Measurements from ENCODE around the gene METTL25B. TPM values are rescaled to one million over a fixed set of nuclear protein-coding genes. Genes with fewer than 3 reads are reported as not detected.

The METTL25B gene
- total and polyA plus RNA-seq, 10 of the 15 experiments (the other 5 are each of a cell fraction or from before 2014, with no cell fraction given) = 5.9 to 25.2 (median 13.5) TPM

DNA sequence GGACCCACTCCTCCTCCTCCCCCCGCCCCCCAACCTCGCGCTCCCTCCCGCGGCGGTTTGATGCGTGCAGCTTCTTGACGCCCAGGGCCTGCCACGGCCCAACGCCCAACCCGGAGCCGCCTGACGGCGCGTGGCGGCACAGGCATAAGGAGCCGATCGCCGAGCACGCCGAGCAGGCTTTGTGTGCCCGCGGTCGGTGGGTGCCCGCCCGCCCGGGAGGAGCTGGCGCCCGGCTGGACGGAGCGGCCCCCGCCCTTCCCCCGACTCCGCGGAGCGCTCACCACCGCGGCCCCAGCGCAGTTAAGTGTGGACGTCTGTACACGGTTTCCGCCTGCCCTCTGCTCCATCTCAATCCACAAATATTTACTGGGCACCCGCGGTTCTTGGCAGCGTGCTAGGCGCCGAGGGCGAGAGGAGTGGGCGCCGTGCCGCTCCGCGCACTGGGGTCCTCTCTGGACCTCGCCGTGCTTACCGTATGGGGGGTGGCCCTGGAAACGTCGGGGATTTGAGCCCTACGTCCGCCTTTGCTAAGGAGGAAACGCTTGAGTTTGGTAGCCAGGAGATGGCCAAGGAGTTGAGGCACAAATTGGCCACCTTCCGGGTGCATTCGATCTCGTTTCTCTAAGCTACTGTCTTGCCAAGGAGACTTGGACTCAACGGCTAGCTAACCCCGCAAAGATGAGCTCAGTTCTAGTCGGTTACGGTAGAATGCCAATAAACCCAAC is 23.6 kb downstream of the METTL25B start:
- H4K20me1 ChIP-seq (ENCODE audit: control insufficient read depth, insufficient read depth) = no peaks in the 10 kb centered on the region
- WGBS (ENCODE audit: insufficient coverage, insufficient replicate concordance, low lambda C conversion rate, missing lambda C conversion rate) = 1% methylated on average over 53 of the region's 68 CpGs
- H2AFZ ChIP-seq (ENCODE audit: control insufficient read depth, low read depth, low read length) = peak overlapping the region; percentile 82
- POLR2A ChIA-PET = interaction anchor here (0.5 to 4.4 kb wide), 9 partner anchors 11 to 806 kb away, joined by 3 to 45 read pairs (median 8); partner anchors contain the start of genes ISG20L2, METTL25B, MRPL24 and PRCC
- peak overlapping the region; percentile 99 for H3K27ac ChIP-seq (ENCODE audit: control insufficient read depth, insufficient read depth)
- SMC1A ChIA-PET (ENCODE audit: uncharacterized antibody, unreplicated experiment) = interaction anchor here (1.0 to 4.5 kb wide), 5 partner anchors 9 to 25 kb away, joined by 3 to 43 read pairs (median 4); partner anchors contain the start of genes ISG20L2, METTL25B and PRCC
- DNase-seq (ENCODE audit: low read depth, low spot score) (peak; percentile 82), FAIRE-seq (no peak), ATAC-seq (peak; percentile 80)
- CTCF ChIA-PET = interaction anchor here (0.8 to 4.5 kb wide), 9 partner anchors 11 to 138 kb away, joined by 3 to 56 read pairs (median 6); partner anchors contain the start of genes ISG20L2, METTL25B, MRPL24 and NTRK1
- intact Hi-C loops (cut with micrococcal nuclease; ENCODE audit: unreplicated experiment) (loop anchor here (1.0 to 2.0 kb wide), 2 partner anchors 15 to 25 kb away; partner anchors contain the start of gene PRCC), in situ Hi-C loops (cut with MboI) (no loop called here)
- no peaks in the 10 kb centered on the region for H3K36me3 ChIP-seq (ENCODE audit: control insufficient read depth in 2 of 2, insufficient read depth in 2 of 2, low read length in 1 of 2)
- H3K4me2 ChIP-seq (ENCODE audit: control insufficient read depth, insufficient read depth) = peak overlapping the region; percentile 99
- no peaks in the 10 kb centered on the region for H3K27me3 ChIP-seq (replicated peaks in 1 of 2; ENCODE audit: control insufficient read depth in 2 of 2, insufficient read depth in 2 of 2, low read length in 1 of 2)
- H3K79me2 ChIP-seq (ENCODE audit: control insufficient read depth, insufficient read depth, low read length) = peaks cover 61% of the 10 kb centered on the region
- RAD21 ChIA-PET (ENCODE audit: unreplicated experiment) = interaction anchor here (0.7 to 4.2 kb wide), 9 partner anchors 10 to 243 kb away, joined by 3 to 34 read pairs (median 5); partner anchors contain the start of genes ISG20L2, METTL25B, MRPL24 and PRCC
- peaks cover 25% of the 10 kb centered on the region for H3K4me1 ChIP-seq (ENCODE audit: control insufficient read depth, insufficient read depth, low read length)
- no TSS peak for BruUV-seq (replicated peaks)
- H3K9ac ChIP-seq (ENCODE audit: control insufficient read depth, insufficient read depth, low read length) = peak overlapping the region; percentile 91
- H3K4me3 ChIP-seq = peak overlapping the region; percentile 81
- H3K9me3 ChIP-seq (replicated peaks; ENCODE audit: control insufficient read depth, insufficient read depth, low read length) = no peaks in the 10 kb centered on the region
- no peak for TF ChIP-seq PML (IDR thresholded peaks at IDR 0.05; ENCODE audit: low read length)
- TF ChIP-seq POLR2AphosphoS2 (IDR thresholded peaks at IDR 0.05; ENCODE audit: low read depth, low read length) = peak; percentile 68
- TF ChIP-seq, protein P1, sequence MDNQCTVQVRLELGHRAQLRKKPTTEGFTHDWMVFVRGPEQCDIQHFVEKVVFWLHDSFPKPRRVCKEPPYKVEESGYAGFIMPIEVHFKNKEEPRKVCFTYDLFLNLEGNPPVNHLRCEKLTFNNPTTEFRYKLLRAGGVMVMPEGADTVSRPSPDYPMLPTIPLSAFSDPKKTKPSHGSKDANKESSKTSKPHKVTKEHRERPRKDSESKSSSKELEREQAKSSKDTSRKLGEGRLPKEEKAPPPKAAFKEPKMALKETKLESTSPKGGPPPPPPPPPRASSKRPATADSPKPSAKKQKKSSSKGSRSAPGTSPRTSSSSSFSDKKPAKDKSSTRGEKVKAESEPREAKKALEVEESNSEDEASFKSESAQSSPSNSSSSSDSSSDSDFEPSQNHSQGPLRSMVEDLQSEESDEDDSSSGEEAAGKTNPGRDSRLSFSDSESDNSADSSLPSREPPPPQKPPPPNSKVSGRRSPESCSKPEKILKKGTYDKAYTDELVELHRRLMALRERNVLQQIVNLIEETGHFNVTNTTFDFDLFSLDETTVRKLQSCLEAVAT (IDR thresholded peaks at IDR 0.05) = peak; percentile 100
- no peak for TF ChIP-seq GABPA (IDR thresholded peaks at IDR 0.05; ENCODE audit: low read depth)
- no peak for TF ChIP-seq BCL11A (IDR thresholded peaks at IDR 0.05; ENCODE audit: low read depth, low read length)
- peak; percentile 74 for TF ChIP-seq CHD2 (IDR thresholded peaks at IDR 0.05; ENCODE audit: borderline replicate concordance, low read depth, low read length)
- no peak for TF ChIP-seq NFYA (IDR thresholded peaks at IDR 0.05; ENCODE audit: borderline replicate concordance, low read depth, low read length)
- no peak for TF ChIP-seq SUPT20H (IDR thresholded peaks at IDR 0.05; ENCODE audit: borderline replicate concordance, control insufficient read depth, low read depth, low read length)
- no peak for TF ChIP-seq TARDBP (IDR thresholded peaks at IDR 0.05; ENCODE audit: borderline replicate concordance)
- no peak for TF ChIP-seq STAT1 (conservative IDR thresholded peaks at IDR 0.05)
- TF ChIP-seq SMC3 (IDR thresholded peaks at IDR 0.05; ENCODE audit: borderline replicate concordance, low read length) = no peak
- peak; percentile 83 to 93 for TF ChIP-seq BHLHE40 (IDR thresholded peaks at IDR 0.05; ENCODE audit: borderline replicate concordance in 1 of 2, low read depth in 2 of 2, low read length in 1 of 2)
- TF ChIP-seq RAD51 (IDR thresholded peaks at IDR 0.05) = 0 out of 2 replicates have a peak, but pooled peaks have one; percentile 11
- TF ChIP-seq, protein P2, sequence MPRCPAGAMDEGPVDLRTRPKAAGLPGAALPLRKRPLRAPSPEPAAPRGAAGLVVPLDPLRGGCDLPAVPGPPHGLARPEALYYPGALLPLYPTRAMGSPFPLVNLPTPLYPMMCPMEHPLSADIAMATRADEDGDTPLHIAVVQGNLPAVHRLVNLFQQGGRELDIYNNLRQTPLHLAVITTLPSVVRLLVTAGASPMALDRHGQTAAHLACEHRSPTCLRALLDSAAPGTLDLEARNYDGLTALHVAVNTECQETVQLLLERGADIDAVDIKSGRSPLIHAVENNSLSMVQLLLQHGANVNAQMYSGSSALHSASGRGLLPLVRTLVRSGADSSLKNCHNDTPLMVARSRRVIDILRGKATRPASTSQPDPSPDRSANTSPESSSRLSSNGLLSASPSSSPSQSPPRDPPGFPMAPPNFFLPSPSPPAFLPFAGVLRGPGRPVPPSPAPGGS (IDR thresholded peaks at IDR 0.05; ENCODE audit: borderline replicate concordance, insufficient read depth, low read depth, low read length, poor library complexity, severe bottlenecking) = no peak
- TF ChIP-seq SREBF1 (IDR thresholded peaks at IDR 0.05; ENCODE audit: low read length) = no peak
- peak; percentile 89 for TF ChIP-seq YY1 (IDR thresholded peaks at IDR 0.05; ENCODE audit: low read depth, low read length)
- TF ChIP-seq, protein P3, sequence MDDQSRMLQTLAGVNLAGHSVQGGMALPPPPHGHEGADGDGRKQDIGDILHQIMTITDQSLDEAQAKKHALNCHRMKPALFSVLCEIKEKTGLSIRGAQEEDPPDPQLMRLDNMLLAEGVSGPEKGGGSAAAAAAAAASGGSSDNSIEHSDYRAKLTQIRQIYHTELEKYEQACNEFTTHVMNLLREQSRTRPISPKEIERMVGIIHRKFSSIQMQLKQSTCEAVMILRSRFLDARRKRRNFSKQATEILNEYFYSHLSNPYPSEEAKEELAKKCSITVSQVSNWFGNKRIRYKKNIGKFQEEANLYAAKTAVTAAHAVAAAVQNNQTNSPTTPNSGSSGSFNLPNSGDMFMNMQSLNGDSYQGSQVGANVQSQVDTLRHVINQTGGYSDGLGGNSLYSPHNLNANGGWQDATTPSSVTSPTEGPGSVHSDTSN (IDR thresholded peaks at IDR 0.05; ENCODE audit: insufficient replicate concordance, low read depth, low read length) = no peak
- TF ChIP-seq GATAD2B (conservative IDR thresholded peaks at IDR 0.05; ENCODE audit: low read depth) = peak; percentile 49; the same call in 1 of the 2 replicates
- no peak for TF ChIP-seq CREB1 (IDR thresholded peaks at IDR 0.05; ENCODE audit: low read depth)

Data from GM12878 (cell line).